ENCODE data around the gene COQ8A. TPM values are rescaled to one million over a fixed set of nuclear protein-coding genes. Genes with fewer than 3 reads are reported as not detected.

COQ8A gene
- total RNA-seq, 1 experiment from 2014 or later: 39.4 TPM

- no peak for DNase-seq (ENCODE audit: low spot score)
- Mint-ChIP-seq H3K9me3 (peaks cover 24% of the 10 kb centered on the region), H3K27me3 (ENCODE audit: low read depth) (peaks cover 3% of the 10 kb centered on the region; the same call in 1 of the 2 replicates), H3K4me3 (no peak overlapping the region), H3K36me3 (peaks cover 9% of the 10 kb centered on the region), H3K4me1 (peaks cover 12% of the 10 kb centered on the region), H3K27ac (no peak overlapping the region)
- ChIA-PET POLR2A (no interaction called here), CTCF (no interaction called here)
- TF ChIP-seq NR2C2 (CRISPR knock-in tag; IDR thresholded peaks at IDR 0.05): no peak
- TF ChIP-seq ZNF416 (CRISPR knock-in tag; IDR thresholded peaks at IDR 0.05): no peak
- TF ChIP-seq MLX (CRISPR knock-in tag; IDR thresholded peaks at IDR 0.05): no peak
- TF ChIP-seq FOXJ3 (CRISPR knock-in tag; IDR thresholded peaks at IDR 0.05; ENCODE audit: borderline replicate concordance): no peak
- TF ChIP-seq OVOL2 (CRISPR knock-in tag; IDR thresholded peaks at IDR 0.05; ENCODE audit: borderline replicate concordance): no peak
- no peak for TF ChIP-seq SMAD3 (CRISPR knock-in tag; IDR thresholded peaks at IDR 0.05; ENCODE audit: borderline replicate concordance)
- no peak for TF ChIP-seq EMX1 (CRISPR knock-in tag; IDR thresholded peaks at IDR 0.05)
- TF ChIP-seq TEAD1 (CRISPR knock-in tag; IDR thresholded peaks at IDR 0.05): no peak
- no peak for TF ChIP-seq HMGA2 (CRISPR knock-in tag; IDR thresholded peaks at IDR 0.05)
- TF ChIP-seq PREB (CRISPR knock-in tag; IDR thresholded peaks at IDR 0.05; ENCODE audit: borderline replicate concordance): no peak
- TF ChIP-seq IRF1 (CRISPR knock-in tag; IDR thresholded peaks at IDR 0.05): no peak
- no peak for TF ChIP-seq AFF4 (CRISPR knock-in tag; IDR thresholded peaks at IDR 0.05; ENCODE audit: borderline replicate concordance)
- TF ChIP-seq TCF7 (CRISPR knock-in tag; IDR thresholded peaks at IDR 0.05; ENCODE audit: low read depth): no peak
- no peak for TF ChIP-seq SP1 (CRISPR knock-in tag; conservative IDR thresholded peaks at IDR 0.05)
- no peak for TF ChIP-seq ATF6 (CRISPR knock-in tag; IDR thresholded peaks at IDR 0.05)
- no peak for TF ChIP-seq NFATC4 (CRISPR knock-in tag; IDR thresholded peaks at IDR 0.05)
- no peak for ATAC-seq
These were observed 5.4 kb upstream of the COQ8A start for GRCh38 chr1:226934483-226935237.

Data from WTC11 (cell line).